K562 (cell line): Measurements from ENCODE around the gene TMEM203. TPM values are rescaled to one million over a fixed set of nuclear protein-coding genes. Genes with fewer than 3 reads are reported as not detected.

Experiments
- ATAC-seq: fragments of 200-7000 bp; cut with Tn5 transposase; 3 replicates; pipeline ENCODE4 v1.9.1; 2020; ENCODE audit warnings: moderate library complexity
- BruUV-seq: library from RNA; stranded (reverse); fragments of 400-500 nt; replicated peaks from 2 replicates; lab custom pipeline; 2021; lab: Mats Ljungman, UMichigan
- CTCF ChIA-PET: fragments of 300-600 bp; formaldehyde crosslinking; extraction: SDS; loops from one replicate; lab custom pipeline; 2021; ENCODE audit warnings: low intra/inter-chr PET ratio; lab: Yijun Ruan, JAX
- POLR2A ChIA-PET: fragments of 300-600, 350-650 bp; sonication (Branson Sonifier 250); formaldehyde crosslinking; extraction: SDS; loops from one replicate; lab custom pipeline; 2021; ENCODE audit warnings: antibody characterized with exemption, inconsistent platforms; lab: Yijun Ruan, JAX
- DNase-seq, 4 experiments: peaks; one replicate each; pipeline versions ENCODE4 v3.0.0 to v3.0.0-alpha.2; 2011 to 2018; ENCODE audit warnings: low spot score in 3 of 4, mixed read lengths in 3 of 4; ENCODE audit errors: extremely low read depth in 1 of 4
- FAIRE-seq: peaks from 2 replicates; lab custom pipeline; 2011; peaks lifted over from hg19 to GRCh38; lab: Jason Lieb, UNC
- H2AFZ ChIP-seq: 2 replicates; pipeline ENCODE4 v1.6.0; 2011; ENCODE audit warnings: low read depth, low read length, control low read depth, inconsistent platforms
- H3K27ac ChIP-seq: fragments of 200-600 bp; 3 replicates; pipeline ENCODE4 v1.8.0; 2011; ENCODE audit warnings: low read depth, mild to moderate bottlenecking, control low read depth, inconsistent platforms, low read length, moderate library complexity, mixed read lengths; ENCODE audit errors: extremely low read depth
- H3K27me3 ChIP-seq, 2 experiments: fragments of 300-600 bp in 1 of 2; 2 replicates in 1 of 2; 3 replicates in 1 of 2; pipeline versions ENCODE4 v1.6.0 to v1.8.0; 2011; ENCODE audit warnings: inconsistent platforms in 2 of 2, low read length in 2 of 2, mild to moderate bottlenecking in 1 of 2, mixed read lengths in 1 of 2, moderate library complexity in 1 of 2; ENCODE audit not compliant: control insufficient read depth in 2 of 2, insufficient read depth in 2 of 2
- H3K36me3 ChIP-seq: fragments of 300-600 bp; 3 replicates; pipeline ENCODE4 v1.8.0; 2011; ENCODE audit warnings: mild to moderate bottlenecking, low read length, inconsistent platforms; ENCODE audit not compliant: control insufficient read depth, insufficient read depth
- H3K4me1 ChIP-seq, 2 experiments: fragments of 200-600 bp in 1 of 2; replicated peaks in 1 of 2; 2 replicates in 1 of 2; 3 replicates in 1 of 2; pipeline versions ENCODE4 v1.5.1 to v1.8.0; 2011; ENCODE audit warnings: inconsistent platforms in 2 of 2, low read length in 2 of 2, mild to moderate bottlenecking in 1 of 2, mixed read lengths in 1 of 2, moderate library complexity in 1 of 2; ENCODE audit not compliant: control insufficient read depth in 2 of 2, insufficient read depth in 2 of 2
- H3K4me2 ChIP-seq: 2 replicates; pipeline ENCODE4 v1.6.1; 2011; ENCODE audit warnings: low read length, control low read depth, inconsistent platforms, mixed read lengths; ENCODE audit not compliant: insufficient read depth
- H3K4me3 ChIP-seq: fragments of 200-600 bp; sonication (generic), shearing (Covaris generic); 2 replicates; pipeline ENCODE4 v1.5.1; 2016; ENCODE audit warnings: control low read depth, inconsistent platforms
- H3K79me2 ChIP-seq: fragments of 200-600 bp; 3 replicates; pipeline ENCODE4 v1.8.0; 2011; ENCODE audit warnings: low read length, inconsistent platforms; ENCODE audit not compliant: control insufficient read depth, insufficient read depth
- H3K9ac ChIP-seq, 2 experiments: 2 replicates each; pipeline versions ENCODE4 v1.6.0 to v1.6.1; 2011; ENCODE audit warnings: low read depth in 2 of 2, low read length in 2 of 2, control low read depth in 1 of 2, inconsistent platforms in 1 of 2, mild to moderate bottlenecking in 1 of 2, mixed read lengths in 1 of 2; ENCODE audit not compliant: insufficient read depth in 1 of 2
- H3K9me1 ChIP-seq: one replicate; pipeline ENCODE4 v1.6.0; 2011; ENCODE audit warnings: inconsistent platforms, mild to moderate bottlenecking, low read length, moderate library complexity; ENCODE audit not compliant: control insufficient read depth, insufficient read depth
- H3K9me3 ChIP-seq: replicated peaks from 2 replicates; pipeline ENCODE4 v1.5.1; 2011; ENCODE audit warnings: low read depth, low read length, inconsistent platforms; ENCODE audit not compliant: control insufficient read depth, insufficient read depth
- H4K20me1 ChIP-seq: replicated peaks from 2 replicates; pipeline ENCODE4 v1.6.1; 2011; ENCODE audit warnings: low read length, inconsistent platforms, mixed read lengths; ENCODE audit not compliant: control insufficient read depth, insufficient read depth
- E2F5 ChIP-seq: sonication (generic); formaldehyde crosslinking; IDR thresholded peaks from 2 replicates; pipeline ENCODE4 v1.8.0; 2022; ENCODE audit warnings: mild to moderate bottlenecking, missing genetic modification reagents
- ESRRA ChIP-seq: fragments of 450-650 bp; IDR thresholded peaks from 2 replicates; pipeline ENCODE4 v1.6.1; 2014; ENCODE audit warnings: low read depth, mild to moderate bottlenecking, moderate library complexity, borderline replicate concordance
- NCOR1 ChIP-seq: fragments of 450-650 bp; IDR thresholded peaks from 2 replicates; pipeline ENCODE4 v1.6.1; 2016; ENCODE audit warnings: mild to moderate bottlenecking, moderate library complexity
- PHB2 ChIP-seq: fragments of 450-650 bp; IDR thresholded peaks from 2 replicates; pipeline ENCODE4 v1.6.1; 2017; ENCODE audit warnings: low read depth
- POLR2G ChIP-seq: fragments of 200-400 bp; formaldehyde crosslinking; IDR thresholded peaks from 2 replicates; pipeline ENCODE4 v1.6.1; 2017; ENCODE audit warnings: low read depth, mild to moderate bottlenecking, antibody characterized with exemption, low read length, moderate library complexity
- SP1 ChIP-seq: sonication (generic); formaldehyde crosslinking; IDR thresholded peaks from 2 replicates; pipeline ENCODE4 v1.8.1; 2022; ENCODE audit warnings: mild to moderate bottlenecking, missing genetic modification reagents
- ZNF197 ChIP-seq: fragments of 200-800 bp; sonication (Bioruptor generic); IDR thresholded peaks from 2 replicates; pipeline ENCODE4 v1.6.1; 2016; ENCODE audit warnings: low read depth, missing genetic modification characterization, missing compliant biosample characterization
- ZNF431 ChIP-seq: sonication (generic); formaldehyde crosslinking; IDR thresholded peaks from 2 replicates; pipeline ENCODE4 v1.8.0; 2022; ENCODE audit warnings: mild to moderate bottlenecking, missing genetic modification reagents
- WGBS: fragments of 100-300 bp; shearing (Covaris generic); methylation state at CpG from one replicate; pipeline ENCODE4 v1.1.6; 2016; ENCODE audit warnings: low coverage, mixed read lengths; ENCODE audit not compliant: insufficient coverage; ENCODE audit errors: missing lambda C conversion rate; 5-methylcytosine and 5-hydroxymethylcytosine counted together
- in situ Hi-C: fragments of 300-500 bp; cut with MboI; formaldehyde crosslinking; loops from 4 replicates; pipeline ENCODE4 v1.15.0; 2018; ENCODE audit warnings: inconsistent platforms, mixed read lengths
- intact Hi-C: fragments of 100-400 bp; cut with micrococcal nuclease; formaldehyde crosslinking; loops from 2 replicates; pipeline ENCODE4 v1.14.2; 2022
- polyA plus RNA-seq, 8 experiments: library from polyadenylated mRNA; depleted of rRNA in 4 of 8; stranded (reverse) in 5 of 8; unstranded in 3 of 8; fragments of >200 nt; fragmentation: Nextera tagmentation in 2 of 8; fragmentation: Illumina TruSeq in 1 of 8; extraction: Ambion mirVana in 2 of 8; extraction: Trizol in 1 of 8; gene quantifications; 2 replicates each; pipeline versions ENCODE4 v1.2.1 to v1.2.3, GENCODE V29; 2011 to 2014; ENCODE audit warnings: inconsistent platforms in 1 of 8, missing spikeins in 1 of 8
- total RNA-seq, 7 experiments: library from RNA; depleted of rRNA in 6 of 7; stranded (reverse); fragments of >200 nt in 6 of 7; fragmentation: Illumina TruSeq in 2 of 7; extraction: Trizol in 2 of 7; gene quantifications; 2 replicates each; pipeline versions ENCODE4 v1.2.1 to v1.2.3, GENCODE V29; 2011 to 2021; ENCODE audit warnings: low replicate concordance in 1 of 7
- TF ChIP-seq, protein P1 (sequence below): fragments of 250-450 bp; sonication (Bioruptor Pico); IDR thresholded peaks from 2 replicates; pipeline ENCODE4 v1.4.0; 2020; ENCODE audit warnings: mild to moderate bottlenecking, moderate library complexity
- TF ChIP-seq, protein P2 (sequence below), 3 experiments: IDR thresholded peaks in 2 of 3; conservative IDR thresholded peaks in 1 of 3; 2 replicates each; pipeline ENCODE4 v1.5.1; 2011 to 2012; ENCODE audit warnings: low read length in 3 of 3, mild to moderate bottlenecking in 3 of 3, control low read depth in 2 of 3, improper control_type of control experiment in 1 of 3, inconsistent platforms in 1 of 3, low read depth in 1 of 3, mixed read lengths in 1 of 3, moderate library complexity in 1 of 3; ENCODE audit not compliant: insufficient read depth in 2 of 3

Gene TMEM203
- total and polyA plus RNA-seq, 9 of the 15 experiments (the other 6 are each of a cell fraction or from before 2014, with no cell fraction given): 8.8 to 59.5 (median 37.6) TPM

- no TSS peak for BruUV-seq
- peaks cover 43% of the 10 kb centered on the region; the same call in 2 of the 3 replicates for H3K36me3 ChIP-seq
- in situ Hi-C loops: no loop called here
These were observed 9.2 kb upstream of the TMEM203 start for GRCh38 chr9:137214620-137215019.

GRCh38 chr9:137213160-137214060 is 8.0 kb upstream of the TMEM203 start:
- WGBS: 89% methylated on average over 26 of the region's 49 CpGs
- no peak for ATAC-seq
- Histone ChIP-seq H4K20me1 (peaks cover 3% of the 10 kb centered on the region; the same call in 1 of the 2 replicates), H2AFZ (no peak overlapping the region), H3K4me3 (no peak overlapping the region), H3K27ac (no peak overlapping the region), H3K4me2 (no peak overlapping the region), H3K9ac (no peak overlapping the region), H3K4me1 (peaks cover 14 to 61% of the 10 kb centered on the region in 2 experiments), H3K79me2 (peaks cover 12% of the 10 kb centered on the region; the same call in 2 of the 3 replicates), H3K9me3 (no peaks in the 10 kb centered on the region), H3K9me1 (no peaks in the 10 kb centered on the region), H3K27me3 (no peaks in the 10 kb centered on the region), H3K36me3 (peaks cover 48% of the 10 kb centered on the region; the same call in 2 of the 3 replicates)
- ChIA-PET CTCF (no interaction called here), POLR2A (interaction anchor here (1.0 to 1.2 kb wide), 2 partner anchors 9 to 32 kb away, joined by 3 read pairs; no protein-coding TSS in a partner anchor)
- BruUV-seq: no TSS peak
- intact Hi-C loops (no loop called here), in situ Hi-C loops (no loop called here)
- DNase-seq: no peak
- FAIRE-seq: no peak
- no peak for TF ChIP-seq ESRRA
- no peak for TF ChIP-seq ZNF431
- no peak for TF ChIP-seq E2F5 (CRISPR knock-in tag)
- no peak for TF ChIP-seq PHB2
- TF ChIP-seq, protein P1, sequence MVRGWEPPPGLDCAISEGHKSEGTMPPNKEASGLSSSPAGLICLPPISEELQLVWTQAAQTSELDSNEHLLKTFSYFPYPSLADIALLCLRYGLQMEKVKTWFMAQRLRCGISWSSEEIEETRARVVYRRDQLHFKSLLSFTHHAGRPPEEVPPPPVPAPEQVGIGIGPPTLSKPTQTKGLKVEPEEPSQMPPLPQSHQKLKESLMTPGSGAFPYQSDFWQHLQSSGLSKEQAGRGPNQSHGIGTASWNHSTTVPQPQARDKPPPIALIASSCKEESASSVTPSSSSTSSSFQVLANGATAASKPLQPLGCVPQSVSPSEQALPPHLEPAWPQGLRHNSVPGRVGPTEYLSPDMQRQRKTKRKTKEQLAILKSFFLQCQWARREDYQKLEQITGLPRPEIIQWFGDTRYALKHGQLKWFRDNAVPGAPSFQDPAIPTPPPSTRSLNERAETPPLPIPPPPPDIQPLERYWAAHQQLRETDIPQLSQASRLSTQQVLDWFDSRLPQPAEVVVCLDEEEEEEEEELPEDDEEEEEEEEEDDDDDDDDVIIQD (CRISPR knock-in tag): no peak
- TF ChIP-seq, protein P2, sequence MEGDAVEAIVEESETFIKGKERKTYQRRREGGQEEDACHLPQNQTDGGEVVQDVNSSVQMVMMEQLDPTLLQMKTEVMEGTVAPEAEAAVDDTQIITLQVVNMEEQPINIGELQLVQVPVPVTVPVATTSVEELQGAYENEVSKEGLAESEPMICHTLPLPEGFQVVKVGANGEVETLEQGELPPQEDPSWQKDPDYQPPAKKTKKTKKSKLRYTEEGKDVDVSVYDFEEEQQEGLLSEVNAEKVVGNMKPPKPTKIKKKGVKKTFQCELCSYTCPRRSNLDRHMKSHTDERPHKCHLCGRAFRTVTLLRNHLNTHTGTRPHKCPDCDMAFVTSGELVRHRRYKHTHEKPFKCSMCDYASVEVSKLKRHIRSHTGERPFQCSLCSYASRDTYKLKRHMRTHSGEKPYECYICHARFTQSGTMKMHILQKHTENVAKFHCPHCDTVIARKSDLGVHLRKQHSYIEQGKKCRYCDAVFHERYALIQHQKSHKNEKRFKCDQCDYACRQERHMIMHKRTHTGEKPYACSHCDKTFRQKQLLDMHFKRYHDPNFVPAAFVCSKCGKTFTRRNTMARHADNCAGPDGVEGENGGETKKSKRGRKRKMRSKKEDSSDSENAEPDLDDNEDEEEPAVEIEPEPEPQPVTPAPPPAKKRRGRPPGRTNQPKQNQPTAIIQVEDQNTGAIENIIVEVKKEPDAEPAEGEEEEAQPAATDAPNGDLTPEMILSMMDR (IDR thresholded peaks at IDR 0.05 in 2 of 3, conservative IDR thresholded peaks at IDR 0.05 in 1 of 3; ENCODE audit: insufficient read depth in 2 of 3, low read depth in 1 of 3, low read length in 3 of 3): peak in 2 of 3 experiments; percentile 32 to 41; a peak in 3 of 6 replicates
- TF ChIP-seq POLR2G: peak; percentile 56; the same call in 1 of the 2 replicates

More at GRCh38 chr9:137214620-137215019, 9.2 kb upstream of the TMEM203 start:
- 84% methylated on average over 18 of the region's 19 CpGs for WGBS
- TF ChIP-seq ZNF197 (CRISPR knock-in tag) (no peak), NCOR1 (no peak), SP1 (CRISPR knock-in tag) (0 out of 2 replicates have a peak, but pooled peaks have one; percentile 21)
- ATAC-seq: no peak
- no peaks in the 10 kb centered on the region for H3K9me1 ChIP-seq
- H3K9me3 ChIP-seq: no peaks in the 10 kb centered on the region
- no peak overlapping the region; a peak in 1 of 4 replicates for H3K9ac ChIP-seq
- no peak overlapping the region for H2AFZ ChIP-seq
- POLR2A ChIA-PET: interaction anchor here (0.7 to 1.2 kb wide), 3 partner anchors 26 to 31 kb away, joined by 3 to 4 read pairs (median 3); partner anchors contain the start of gene TUBB4B
- no peak overlapping the region for H3K4me3 ChIP-seq
- CTCF ChIA-PET: no interaction called here
- no peaks in the 10 kb centered on the region for H3K27me3 ChIP-seq
- H4K20me1 ChIP-seq: peaks cover 3% of the 10 kb centered on the region; the same call in 1 of the 2 replicates
- no peak for FAIRE-seq
- H3K27ac ChIP-seq: no peak overlapping the region
- peaks cover 25 to 73% of the 10 kb centered on the region in 2 experiments for H3K4me1 ChIP-seq
- no peak overlapping the region for H3K4me2 ChIP-seq
- no peak for DNase-seq
- intact Hi-C loops: no loop called here
- peaks cover 18% of the 10 kb centered on the region; the same call in 2 of the 3 replicates for H3K79me2 ChIP-seq
